NCI-H524 (cell line): ENCODE data around the gene OR5H15.
"Not testable (repeated sequence)": the region's sequence is repeated elsewhere in the genome, so short reads cannot be mapped to it uniquely, and the experiment has no call there.

ENCODE experiments used
- DNase-seq, 2 experiments: peaks; one replicate each; lab custom pipeline; 2025; lab: John Stamatoyannopoulos, UW

Gene OR5H15

GRCh38 chr3:98166396-98166795 lies at the start of gene OR5H15:
Gene OR5H15 (plus strand): TSS chr3:98166696. CDS start chr3:98168700, 2,004 bp downstream.
- no peak for DNase-seq

- no peak for DNase-seq
Measured at GRCh38 chr3:98130421-98130820, 36.1 kb upstream of the OR5H15 start, which contains the start of gene OR5H1. Gene OR5H1 (plus strand): TSS chr3:98130721. CDS start chr3:98132698, 1,977 bp downstream.

GRCh38 chr3:98136631-98137030 lies 29.9 kb upstream of the OR5H15 start:
- peak in 1 of 2 experiments; percentile 69 for DNase-seq

- not testable (repeated sequence) for DNase-seq
Measured at GRCh38 chr3:98137826-98138557, 28.5 kb upstream of the OR5H15 start.

GRCh38 chr3:98140531-98140930 lies 26.0 kb upstream of the OR5H15 start:
- no peak for DNase-seq

GRCh38 chr3:98147179-98147578 lies 19.3 kb upstream of the OR5H15 start, which contains the start of gene OR5H14:
Gene OR5H14 (plus strand): TSS chr3:98147479. CDS start chr3:98149386, 1,907 bp downstream.
- no peak for DNase-seq

- DNase-seq, result no peak
Measured at GRCh38 chr3:98148751-98149150, 17.7 kb upstream of the OR5H15 start.

- not testable (repeated sequence) for DNase-seq
Measured at GRCh38 chr3:98149456-98149855, 17.0 kb upstream of the OR5H15 start.

GRCh38 chr3:98151241-98151640 lies 15.3 kb upstream of the OR5H15 start:
- DNase-seq, result no peak

GRCh38 chr3:98171071-98171470 lies 4.6 kb downstream of the OR5H15 start:
- no peak for DNase-seq

- DNase-seq, result peak; percentile 58 to 78
Measured at GRCh38 chr3:98172621-98173020, 6.1 kb downstream of the OR5H15 start.

GRCh38 chr3:98180319-98180890 lies 13.9 kb downstream of the OR5H15 start:
- DNase-seq, result no peak

- no peak for DNase-seq
Measured at GRCh38 chr3:98182196-98182595, 15.7 kb downstream of the OR5H15 start.

GRCh38 chr3:98185180-98185579 lies 18.7 kb downstream of the OR5H15 start:
- DNase-seq, result peak in 1 of 2 experiments; percentile 40

- DNase-seq, result peak in 1 of 2 experiments; percentile 46
Measured at GRCh38 chr3:98188545-98188944, 22.0 kb downstream of the OR5H15 start.

GRCh38 chr3:98190911-98191310 lies 24.4 kb downstream of the OR5H15 start:
- not testable (repeated sequence) for DNase-seq

- DNase-seq, result not testable (repeated sequence)
Measured at GRCh38 chr3:98196293-98196692, 29.8 kb downstream of the OR5H15 start.

GRCh38 chr3:98199020-98199419 lies 32.5 kb downstream of the OR5H15 start:
- no peak for DNase-seq

- no peak for DNase-seq
Measured at GRCh38 chr3:98209244-98209643, 42.7 kb downstream of the OR5H15 start.

- no peak for DNase-seq
Measured at GRCh38 chr3:98213276-98213675, 46.8 kb downstream of the OR5H15 start.

- no peak for DNase-seq
Measured at GRCh38 chr3:98215051-98215450, 48.6 kb downstream of the OR5H15 start.
